Kidney (tissue), 14 donors: Measurements from ENCODE around the gene DCLK1. TPM values are rescaled to one million over a fixed set of nuclear protein-coding genes. Genes with fewer than 3 reads are reported as not detected.

Experiments used
- DNase-seq, 5 donors: peaks; one replicate each; pipeline ENCODE4 v3.0.0-alpha.2; 2013 to 2020
- FAIRE-seq: peaks from 2 replicates; lab custom pipeline; 2012; peaks lifted over from hg19 to GRCh38; lab: Jason Lieb, UNC
- H3K27ac ChIP-seq, 2 donors: one replicate each; pipeline ENCODE4 v1.7.0; 2013; ENCODE audit warnings: low read depth in 2 of 2, low read length in 2 of 2, inconsistent platforms in 1 of 2
- H3K27me3 ChIP-seq: one replicate; pipeline ENCODE4 v1.7.1; 2013; ENCODE audit warnings: low read length, inconsistent platforms; ENCODE audit not compliant: control insufficient read depth, insufficient read depth
- H3K36me3 ChIP-seq, 3 donors: one replicate each; pipeline versions ENCODE4 v1.7.0 to v1.7.1; 2013; ENCODE audit warnings: low read length in 3 of 3, control low read depth in 1 of 3, inconsistent platforms in 1 of 3; ENCODE audit not compliant: insufficient read depth in 3 of 3, control insufficient read depth in 2 of 3
- H3K4me1 ChIP-seq, 3 donors: one replicate each; pipeline versions ENCODE4 v1.7.0 to v1.7.1; 2013; ENCODE audit warnings: low read length in 3 of 3, inconsistent platforms in 1 of 3, low read depth in 1 of 3; ENCODE audit not compliant: control insufficient read depth in 2 of 3, insufficient read depth in 2 of 3
- H3K4me3 ChIP-seq, 3 donors: one replicate each; pipeline versions ENCODE4 v1.7.0 to v1.8.1; 2013; ENCODE audit warnings: low read length in 3 of 3, control low read depth in 1 of 3, inconsistent platforms in 1 of 3
- H3K9ac ChIP-seq, 3 donors: one replicate each; pipeline versions ENCODE4 v1.7.0 to v1.7.1; 2013; ENCODE audit warnings: low read length in 3 of 3, control low read depth in 1 of 3, inconsistent platforms in 1 of 3
- H3K9me3 ChIP-seq, 3 donors: one replicate each; pipeline versions ENCODE4 v1.7.0 to v1.7.1; 2013; ENCODE audit warnings: low read length in 3 of 3, control low read depth in 1 of 3, inconsistent platforms in 1 of 3; ENCODE audit not compliant: control insufficient read depth in 2 of 3, insufficient read depth in 1 of 3
- intact Hi-C: fragments of 100-400 bp; cut with DNase I; formaldehyde crosslinking; loops from one replicate; pipeline ENCODE4 v1.11.1; 2022
- polyA plus RNA-seq: library from polyadenylated mRNA; stranded (reverse); fragments of 350-450 nt; fragmentation: Illumina TruSeq; extraction: RNeasy Lipid Tissue Mini Kit (QIAGEN cat#74804); gene quantifications from one replicate; pipeline ENCODE4 v1.2.3, GENCODE V29; 2014; ENCODE audit warnings: low read depth, low replicate concordance; ENCODE audit not compliant: insufficient read depth
- total RNA-seq: library from RNA; stranded (reverse); fragmentation: NEBNext Ultra II Directional; extraction: Animal tissue kit (Norgen Biotek cat#: 25700); gene quantifications from one replicate; pipeline ENCODE4 v1.2.1, GENCODE V29; 2021
- TF ChIP-seq, protein P1 (sequence below): IDR thresholded peaks from 3 replicates; pipeline ENCODE4 v1.5.1; 2012; ENCODE audit warnings: mild to moderate bottlenecking, moderate library complexity, borderline replicate concordance; ENCODE audit not compliant: insufficient read depth; ENCODE audit errors: extremely low read depth
- donor health status: control.
- donor health status: control.
- donor health status: control.
- donor health status: control.
- donor health status: control.
- donor health status: DM: yes; HTN: yes; CAD: no.
- donor health status: Normal renal cell carcinoma (clear cell type).

The DCLK1 gene
- total and polyA plus RNA-seq, 2 donors from 2014 or later = 0.73 to 8.3 TPM

DNA sequence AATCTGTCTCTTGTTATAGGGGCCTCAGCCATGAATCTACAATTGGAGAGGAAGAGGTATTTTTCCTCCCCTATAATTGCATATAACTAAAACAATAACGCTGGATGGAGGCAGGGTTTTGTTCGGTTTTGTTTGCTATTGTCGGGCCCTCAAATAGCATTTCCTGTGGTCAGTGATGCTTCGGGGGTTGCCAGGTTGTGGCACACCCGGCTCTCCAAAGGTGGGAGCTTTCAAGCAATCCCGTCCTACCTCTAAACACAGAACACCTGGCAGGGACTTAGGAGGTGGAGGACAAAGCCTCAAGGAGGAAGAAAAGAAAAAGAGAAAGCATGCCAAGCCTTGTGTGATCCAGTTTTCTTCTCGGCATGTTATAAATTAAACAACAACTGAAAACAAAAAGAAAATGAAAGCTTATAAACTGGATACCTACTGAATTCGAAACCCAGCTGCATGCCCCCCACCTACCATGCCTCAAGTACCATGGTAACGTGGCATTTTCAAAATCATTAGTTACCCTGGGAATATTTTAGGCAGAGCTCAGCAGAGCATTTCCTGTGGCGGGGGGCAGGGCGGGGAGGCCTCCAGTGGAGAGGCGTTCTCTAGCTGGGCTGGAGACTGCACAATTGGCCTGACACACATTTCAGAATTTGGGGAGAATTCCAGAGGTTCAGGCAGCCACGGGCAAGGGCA is 213.8 kb downstream of the DCLK1 start:
- H3K27ac ChIP-seq = no peak overlapping the region
- DNase-seq = peak in 3 of 5 donors; percentile 29 to 50 (median 34)
- no peak for FAIRE-seq
- H3K27me3 ChIP-seq = no peaks in the 10 kb centered on the region
- TF ChIP-seq, protein P1, sequence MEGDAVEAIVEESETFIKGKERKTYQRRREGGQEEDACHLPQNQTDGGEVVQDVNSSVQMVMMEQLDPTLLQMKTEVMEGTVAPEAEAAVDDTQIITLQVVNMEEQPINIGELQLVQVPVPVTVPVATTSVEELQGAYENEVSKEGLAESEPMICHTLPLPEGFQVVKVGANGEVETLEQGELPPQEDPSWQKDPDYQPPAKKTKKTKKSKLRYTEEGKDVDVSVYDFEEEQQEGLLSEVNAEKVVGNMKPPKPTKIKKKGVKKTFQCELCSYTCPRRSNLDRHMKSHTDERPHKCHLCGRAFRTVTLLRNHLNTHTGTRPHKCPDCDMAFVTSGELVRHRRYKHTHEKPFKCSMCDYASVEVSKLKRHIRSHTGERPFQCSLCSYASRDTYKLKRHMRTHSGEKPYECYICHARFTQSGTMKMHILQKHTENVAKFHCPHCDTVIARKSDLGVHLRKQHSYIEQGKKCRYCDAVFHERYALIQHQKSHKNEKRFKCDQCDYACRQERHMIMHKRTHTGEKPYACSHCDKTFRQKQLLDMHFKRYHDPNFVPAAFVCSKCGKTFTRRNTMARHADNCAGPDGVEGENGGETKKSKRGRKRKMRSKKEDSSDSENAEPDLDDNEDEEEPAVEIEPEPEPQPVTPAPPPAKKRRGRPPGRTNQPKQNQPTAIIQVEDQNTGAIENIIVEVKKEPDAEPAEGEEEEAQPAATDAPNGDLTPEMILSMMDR = no peak
- intact Hi-C loops = no loop called here
- peak overlapping the region in 2 of 3 donors; percentile 21 to 58 for H3K4me3 ChIP-seq
- H3K36me3 ChIP-seq = no peaks in the 10 kb centered on the region
- peak overlapping the region in 1 of 3 donors; percentile 60 for H3K9ac ChIP-seq
- no peaks in the 10 kb centered on the region for H3K4me1 ChIP-seq
- H3K9me3 ChIP-seq = no peaks in the 10 kb centered on the region

DNA sequence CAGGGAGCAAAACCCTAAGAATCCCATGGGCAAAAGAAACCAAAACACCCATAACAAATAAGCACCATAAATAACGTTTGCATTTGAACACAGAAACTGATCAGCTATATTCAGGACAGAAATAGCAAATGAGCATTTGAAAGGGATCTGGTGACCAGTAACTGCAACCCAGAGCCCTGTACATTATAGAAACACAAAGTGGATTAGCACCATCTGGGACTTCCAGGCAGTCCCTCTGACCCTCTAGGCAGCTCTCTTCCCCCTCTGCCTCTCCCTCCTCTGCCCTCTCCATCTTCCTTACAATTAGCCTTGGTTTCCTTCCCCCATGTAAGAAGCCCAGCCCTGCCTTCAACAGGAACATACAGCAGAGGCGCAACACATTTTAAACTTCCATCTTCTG is 215.0 kb downstream of the DCLK1 start:
- intact Hi-C loops = no loop called here
- TF ChIP-seq, protein P1 = no peak
- Histone ChIP-seq H3K4me3 (no peak overlapping the region), H3K27me3 (no peaks in the 10 kb centered on the region), H3K9ac (no peak overlapping the region), H3K4me1 (no peaks in the 10 kb centered on the region), H3K27ac (no peak overlapping the region), H3K9me3 (no peaks in the 10 kb centered on the region), H3K36me3 (no peaks in the 10 kb centered on the region)
- DNase-seq (peak in 1 of 5 donors; percentile 3), FAIRE-seq (no peak)

DNA sequence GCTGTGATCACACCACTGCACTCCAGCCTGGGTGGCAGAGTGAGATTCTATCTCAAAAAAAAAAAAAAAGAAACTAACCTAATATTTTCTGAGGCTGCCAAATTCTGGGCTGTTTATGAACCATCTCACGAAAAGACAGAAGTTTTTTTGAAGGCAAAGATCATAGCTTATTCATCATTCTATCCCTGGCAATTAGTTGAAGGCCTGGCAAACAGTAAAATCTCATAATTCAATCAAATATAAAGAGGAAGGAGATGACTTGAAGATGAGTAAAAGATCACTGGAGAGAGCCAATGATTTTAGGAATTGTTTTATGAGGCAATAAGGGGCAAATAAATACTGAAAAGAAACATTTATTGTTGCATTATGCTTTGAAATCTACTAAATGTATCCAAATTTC is 216.5 kb downstream of the DCLK1 start:
- H3K9me3 ChIP-seq = no peaks in the 10 kb centered on the region
- no peak for FAIRE-seq
- intact Hi-C loops = no loop called here
- no peak overlapping the region for H3K9ac ChIP-seq
- H3K4me1 ChIP-seq = no peaks in the 10 kb centered on the region
- H3K27me3 ChIP-seq = no peaks in the 10 kb centered on the region
- no peak overlapping the region for H3K27ac ChIP-seq
- TF ChIP-seq, protein P1 = no peak
- H3K4me3 ChIP-seq = no peak overlapping the region
- H3K36me3 ChIP-seq = no peaks in the 10 kb centered on the region
- no peak for DNase-seq

DNA sequence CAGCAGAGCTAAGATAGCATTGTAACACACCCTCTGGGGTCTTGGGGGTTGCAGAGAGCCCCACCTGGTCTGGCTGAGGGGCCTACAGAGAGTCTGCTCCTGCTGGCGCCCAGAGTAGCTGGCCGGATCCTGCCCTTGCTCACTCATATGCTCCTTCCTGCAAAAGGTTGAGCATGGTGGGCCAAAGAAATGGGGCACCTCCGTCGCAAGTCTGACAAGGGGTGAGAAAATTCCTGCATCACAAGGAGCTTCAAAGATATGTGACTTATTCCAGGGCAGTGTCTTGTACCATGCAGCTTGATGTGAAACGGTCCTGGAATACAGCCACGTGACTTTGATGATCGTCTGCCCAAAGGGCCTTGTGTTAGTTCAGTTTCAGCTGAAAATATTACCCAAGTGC is 218.3 kb downstream of the DCLK1 start:
- no peak for FAIRE-seq
- TF ChIP-seq, protein P1 = no peak
- H3K9me3 ChIP-seq = no peaks in the 10 kb centered on the region
- H3K36me3 ChIP-seq = no peaks in the 10 kb centered on the region
- no peaks in the 10 kb centered on the region for H3K27me3 ChIP-seq
- intact Hi-C loops = no loop called here
- no peaks in the 10 kb centered on the region for H3K4me1 ChIP-seq
- no peak overlapping the region for H3K9ac ChIP-seq
- no peak overlapping the region for H3K27ac ChIP-seq
- no peak for DNase-seq
- no peak overlapping the region for H3K4me3 ChIP-seq
